ENCODE measurements around the gene BATF2.

GRCh38 chr11:65019824-65020223, 23.1 kb upstream of the BATF2 start:
- TF ChIP-seq PHF8 (IDR thresholded peaks at IDR 0.05; ENCODE audit: borderline replicate concordance, low read length) (no peak), ELF4 (CRISPR knock-in tag; IDR thresholded peaks at IDR 0.05) (no peak), MAFK (IDR thresholded peaks at IDR 0.05; ENCODE audit: low read length) (no peak), SPI1 (IDR thresholded peaks at IDR 0.05; ENCODE audit: borderline replicate concordance, low read depth, low read length) (no peak), ARID3A (IDR thresholded peaks at IDR 0.05; ENCODE audit: borderline replicate concordance, low read depth, low read length) (no peak), RFX7 (CRISPR knock-in tag; IDR thresholded peaks at IDR 0.05) (no peak), BRCA1 (IDR thresholded peaks at IDR 0.05) (no peak), BRCA1 (CRISPR knock-in tag; IDR thresholded peaks at IDR 0.05) (no peak), MAX (CRISPR knock-in tag; IDR thresholded peaks at IDR 0.05) (no peak), UBTF (IDR thresholded peaks at IDR 0.05; ENCODE audit: borderline replicate concordance in 1 of 2, low read depth in 2 of 2, low read length in 2 of 2) (no peak)
